ENCODE measurements around the gene CEP95. TPM values are rescaled to one million over a fixed set of nuclear protein-coding genes. Genes with fewer than 3 reads are reported as not detected.
"Not testable (repeated sequence)": the region's sequence is repeated elsewhere in the genome, so short reads cannot be mapped to it uniquely, and the experiment has no call there.

Gene CEP95
- total RNA-seq, 1 donor from 2014 or later, result 25.2 TPM

DNA sequence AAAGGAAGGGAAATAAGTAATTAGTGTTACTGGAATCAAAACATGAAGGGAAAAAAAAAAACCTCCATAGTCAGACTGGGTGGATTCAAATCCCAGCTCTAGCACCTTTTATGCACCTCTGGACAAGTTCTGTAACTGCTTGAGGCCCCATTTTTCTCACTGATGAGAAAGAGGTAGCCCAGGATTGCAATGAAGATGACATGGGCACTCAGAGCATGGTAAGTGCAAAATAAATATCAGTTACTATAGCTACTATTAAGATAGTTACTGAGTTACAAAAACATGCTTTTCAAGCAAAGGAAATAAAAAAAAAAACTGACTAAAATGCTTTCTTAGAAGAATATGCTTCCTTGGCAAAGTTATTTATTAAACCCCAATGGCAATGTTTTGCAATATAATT lies 58.8 kb downstream of the CEP95 start:
- DNase-seq (ENCODE audit: extremely low read depth, low read depth, low spot score), result no peak

DNA sequence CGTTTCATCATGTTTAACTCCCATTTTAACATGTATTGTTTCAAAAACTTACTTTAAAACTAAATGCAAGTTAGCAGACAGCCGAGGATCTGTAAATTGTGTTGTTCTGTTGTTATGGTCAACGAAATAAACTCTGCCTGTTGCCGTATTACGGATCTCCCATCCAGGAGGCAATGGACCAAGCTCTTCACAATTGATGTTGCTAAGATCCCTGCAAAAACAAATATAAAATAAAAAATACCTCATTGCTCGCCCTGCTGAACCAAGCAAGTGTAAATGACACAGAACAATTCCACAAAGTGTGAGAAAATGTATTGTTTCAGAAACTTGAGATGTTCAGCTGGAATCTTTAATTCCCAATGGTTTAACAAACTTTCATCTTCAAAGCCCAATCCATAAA lies 65.0 kb downstream of the CEP95 start:
- no peak for DNase-seq (ENCODE audit: extremely low read depth, low read depth, low spot score)

DNA sequence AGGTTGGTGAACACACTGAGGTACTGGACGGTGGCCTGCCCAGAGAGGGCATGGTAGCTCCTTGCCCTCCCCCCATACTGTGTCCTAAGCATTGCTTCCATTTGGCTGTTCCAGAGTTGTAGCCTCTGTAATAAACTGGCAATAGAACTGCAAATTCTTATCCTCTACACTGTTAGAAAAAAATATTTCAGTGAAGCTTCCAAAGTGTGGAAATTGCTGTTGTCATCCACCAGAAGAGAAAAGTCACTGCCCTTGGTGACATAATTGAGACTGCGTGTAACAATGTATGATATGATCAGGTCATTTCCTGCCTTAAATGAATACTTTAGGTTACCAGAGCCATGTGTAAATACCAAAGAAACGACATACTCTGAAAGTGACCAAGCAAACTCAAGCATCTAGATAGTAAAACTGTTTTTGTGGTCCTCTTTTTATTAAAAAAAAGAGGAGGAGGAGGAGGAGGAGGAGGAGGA lies 65.9 kb downstream of the CEP95 start:
- peak; percentile 34 for DNase-seq (ENCODE audit: extremely low read depth, low read depth, low spot score)

DNA sequence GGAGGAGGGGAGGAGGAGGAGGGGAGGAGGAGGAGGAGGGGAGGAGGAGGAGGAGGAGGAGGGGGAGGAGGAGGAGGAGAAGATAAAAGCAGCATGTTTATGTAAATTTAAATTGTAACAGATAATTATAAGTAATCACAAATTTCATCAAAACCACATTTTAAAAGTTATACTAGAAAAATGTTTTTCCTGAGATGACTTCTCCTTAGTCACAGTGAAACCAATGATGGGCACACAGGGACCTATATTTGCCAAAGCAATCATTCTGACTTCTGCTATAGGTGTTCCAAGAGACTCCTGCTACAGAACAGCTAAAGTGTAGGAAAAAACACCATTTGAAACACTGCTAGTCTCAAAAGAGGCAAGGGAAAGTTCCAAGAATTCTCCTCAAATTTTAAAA lies 66.4 kb downstream of the CEP95 start:
- DNase-seq (ENCODE audit: extremely low read depth, low read depth, low spot score), result no peak

DNA sequence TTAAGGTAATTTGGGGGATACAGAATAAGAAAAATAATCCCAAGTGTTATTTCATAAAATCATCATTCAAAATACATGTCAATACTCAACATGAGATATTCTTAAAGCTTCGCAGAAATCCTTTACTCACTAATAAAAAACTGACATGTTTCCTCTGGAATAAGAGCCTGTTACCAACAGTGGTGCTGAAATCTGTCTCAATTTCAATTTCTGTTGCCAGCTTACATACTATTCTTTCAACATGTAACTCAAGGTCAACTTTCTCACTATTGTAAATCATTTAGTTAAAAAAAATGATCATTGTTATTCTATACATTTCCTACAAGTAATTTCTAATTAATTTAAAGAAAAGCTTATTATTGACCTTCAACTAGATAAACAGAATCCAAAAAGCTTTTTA lies 67.9 kb downstream of the CEP95 start:
- no peak for DNase-seq (ENCODE audit: extremely low read depth, low read depth, low spot score)

DNA sequence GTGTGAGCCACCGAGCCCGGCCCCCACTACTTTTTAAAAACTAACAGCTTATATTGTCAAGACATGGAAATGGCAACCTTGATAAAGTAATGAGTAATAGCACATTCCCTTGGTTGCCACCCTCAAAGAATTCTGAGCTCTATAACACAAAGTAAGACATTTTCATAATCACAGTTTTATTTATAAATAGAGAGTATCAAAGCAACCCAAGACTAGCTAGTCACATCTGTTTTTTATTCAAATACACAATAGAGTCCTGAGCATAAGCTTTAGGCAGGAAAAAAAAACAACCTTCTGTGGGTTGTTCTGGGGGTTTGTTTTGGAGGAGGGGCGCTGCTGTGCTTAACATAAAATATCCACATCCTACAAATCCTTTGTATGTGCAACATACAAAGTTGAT lies 68.7 kb downstream of the CEP95 start:
- no peak for DNase-seq (ENCODE audit: extremely low read depth, low read depth, low spot score)

DNA sequence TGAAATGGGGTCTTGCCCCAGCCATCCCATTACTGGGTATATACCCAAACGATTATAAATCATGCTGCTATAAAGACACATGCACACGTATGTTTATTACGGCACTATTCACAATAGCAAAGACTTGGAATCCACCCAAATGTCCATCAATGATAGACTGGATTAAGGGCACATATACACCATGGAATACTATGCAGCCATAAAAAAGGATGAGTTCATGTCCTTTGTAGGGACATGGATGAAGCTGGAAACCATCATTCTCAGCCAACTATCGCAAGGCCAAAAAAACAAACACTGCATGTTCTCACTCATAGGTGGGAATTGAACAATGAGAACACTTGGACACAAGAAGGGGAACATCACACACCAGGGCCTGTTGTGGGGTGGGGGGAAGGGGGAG lies 70.2 kb downstream of the CEP95 start:
- not testable (repeated sequence) for DNase-seq (ENCODE audit: extremely low read depth, low read depth, low spot score)

DNA sequence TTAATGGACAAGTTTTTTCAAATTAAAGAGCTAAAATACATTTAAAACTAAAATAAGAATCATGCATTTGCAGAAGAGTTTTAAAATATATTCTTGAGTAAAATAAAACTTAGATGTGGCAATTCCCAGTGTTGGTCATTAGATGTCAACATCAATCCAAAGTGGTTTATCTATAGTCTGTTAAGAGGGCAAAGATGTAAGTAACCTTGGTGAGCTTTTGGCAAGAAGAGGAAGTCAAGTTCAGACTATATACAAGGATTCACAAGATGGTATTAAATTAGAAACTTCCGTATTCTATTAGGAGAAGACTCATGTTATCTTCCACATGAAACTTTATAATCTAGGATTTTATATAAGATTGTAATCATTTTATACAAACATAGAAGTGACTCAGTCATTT lies 73.1 kb downstream of the CEP95 start:
- DNase-seq (ENCODE audit: extremely low read depth, low read depth, low spot score), result no peak

DNA sequence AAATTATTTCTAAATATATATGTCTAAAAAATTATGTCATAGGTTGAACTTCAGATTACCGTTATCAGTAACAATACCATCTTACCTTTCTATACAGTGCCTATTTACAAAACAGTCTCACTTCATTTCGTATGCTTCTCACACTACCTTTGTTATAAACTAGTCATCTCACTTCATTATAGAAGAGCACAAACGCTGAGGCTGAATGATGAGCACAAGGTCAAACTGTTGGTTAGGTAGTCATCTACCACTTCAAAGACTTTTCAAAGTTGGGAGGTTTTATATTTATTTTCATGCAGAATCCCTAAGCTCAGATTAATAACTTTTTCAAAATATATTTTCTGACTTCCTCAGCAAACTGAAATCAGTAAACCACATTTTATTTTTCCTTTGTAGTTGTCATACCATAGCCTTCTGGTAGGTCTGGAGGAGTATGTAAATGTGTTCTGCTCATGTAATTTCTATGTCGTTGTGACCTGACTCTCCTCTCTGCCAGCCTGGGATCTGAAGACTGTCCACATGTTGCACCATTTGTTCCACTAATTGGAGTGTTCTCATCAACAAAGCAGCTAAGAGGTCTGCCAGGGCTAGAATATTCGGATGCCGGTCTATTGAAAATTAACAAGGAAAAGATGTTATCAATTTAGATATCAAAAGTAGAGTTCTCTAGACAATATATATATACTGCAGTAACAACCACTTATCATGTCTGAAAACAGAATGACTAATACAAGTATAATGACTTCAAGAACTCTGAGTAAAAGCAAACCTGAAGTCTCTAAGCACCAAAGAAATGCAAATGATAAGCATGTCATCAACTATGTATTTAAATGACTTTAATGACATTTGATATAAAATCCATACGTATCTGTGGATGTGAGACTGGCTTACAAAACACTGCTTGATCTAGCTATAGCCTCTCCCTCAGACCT lies 73.9 kb downstream of the CEP95 start:
- no peak for DNase-seq (ENCODE audit: extremely low read depth, low read depth, low spot score)

DNA sequence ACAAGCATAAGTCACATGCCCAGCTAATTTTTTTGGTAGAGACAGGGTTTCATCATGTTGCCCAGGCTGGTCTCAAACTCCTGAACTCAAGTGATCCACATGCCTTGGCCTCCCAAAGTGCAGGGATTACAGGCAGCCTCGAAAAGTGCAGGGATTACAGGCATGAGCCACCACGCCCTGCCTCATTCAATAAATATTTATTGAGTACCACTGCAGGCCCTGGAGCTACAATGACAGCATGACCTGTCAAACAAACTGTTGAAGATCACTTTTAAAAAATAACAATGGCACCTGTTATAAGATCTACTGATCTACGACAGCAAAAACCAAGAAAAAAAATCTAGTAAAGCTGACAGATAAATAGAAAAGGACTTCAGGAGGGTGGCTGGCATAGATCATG lies 76.3 kb downstream of the CEP95 start:
- DNase-seq (ENCODE audit: extremely low read depth, low read depth, low spot score), result no peak

DNA sequence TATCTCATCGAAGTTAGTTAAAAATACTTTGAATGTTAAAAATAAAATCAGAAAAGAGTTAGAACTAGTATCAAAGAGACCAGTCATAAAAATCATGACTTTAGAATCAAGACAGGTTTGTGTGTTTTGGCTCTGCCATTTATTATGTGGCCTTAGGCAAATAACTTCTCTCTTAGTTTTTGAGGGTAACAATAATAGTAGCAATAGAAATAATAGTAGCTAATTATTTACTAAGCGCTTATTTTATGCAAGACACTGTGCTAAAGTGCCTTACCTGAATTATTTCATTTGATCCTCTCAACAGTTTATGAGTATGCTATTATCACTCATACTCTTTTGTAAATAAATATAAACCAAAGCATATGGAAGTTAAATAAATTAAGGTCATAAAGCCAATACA lies 78.4 kb downstream of the CEP95 start:
- no peak for DNase-seq (ENCODE audit: extremely low read depth, low read depth, low spot score)

Other genes with a start within 250 kb of the CEP95 start
- gene TEX2, start 243.7 kb upstream of the CEP95 start, total RNA-seq, result 24.3 and 26.4 TPM in 2 replicates
- gene PECAM1, start 116.1 kb upstream of the CEP95 start, total RNA-seq, result 1,094 and 1,415 TPM in 2 replicates
- gene MILR1, start 57.9 kb upstream of the CEP95 start, total RNA-seq, result 4.5 and 6.0 TPM in 2 replicates
- gene POLG2, start 9.9 kb upstream of the CEP95 start, total RNA-seq, result 2.7 and 6.0 TPM in 2 replicates
- 682 and 789 TPM in 2 replicates for gene DDX5, start 688 bp upstream of the CEP95 start, total RNA-seq
- 149 and 266 TPM in 2 replicates for gene SMURF2, start 155.3 kb downstream of the CEP95 start, total RNA-seq

Data from glomerular endothelial cell (primary cell).